H9 (cell line): ENCODE measurements around the gene ZNF208. TPM values are rescaled to one million over a fixed set of nuclear protein-coding genes. Genes with fewer than 3 reads are reported as not detected.

ENCODE experiments used
- DNase-seq: peaks from one replicate; pipeline ENCODE4 v3.0.0-alpha.2; 2017
- H2AFZ ChIP-seq: one replicate; pipeline ENCODE4 v1.6.1; 2013; ENCODE audit warnings: mild to moderate bottlenecking, low read length, control low read depth, moderate library complexity
- H2AK5ac ChIP-seq: 2 replicates; pipeline ENCODE4 v1.6.1; 2013; ENCODE audit warnings: low read length, control low read depth, mixed read lengths; ENCODE audit not compliant: insufficient read length
- H2BK120ac ChIP-seq: one replicate; pipeline ENCODE4 v1.6.1; 2013; ENCODE audit warnings: low read depth, mild to moderate bottlenecking, low read length, control low read depth, inconsistent platforms; ENCODE audit not compliant: poor library complexity, severe bottlenecking
- H2BK12ac ChIP-seq: 2 replicates; pipeline ENCODE4 v1.6.1; 2013; ENCODE audit warnings: low read length, control low read depth, mixed read lengths, low read depth; ENCODE audit not compliant: insufficient read length
- H2BK15ac ChIP-seq: 2 replicates; pipeline ENCODE4 v1.6.1; 2013; ENCODE audit warnings: low read depth, low read length, control low read depth
- H2BK20ac ChIP-seq: one replicate; pipeline ENCODE4 v1.6.1; 2013; ENCODE audit warnings: low read depth, mild to moderate bottlenecking, low read length, control low read depth, inconsistent platforms; ENCODE audit not compliant: poor library complexity, severe bottlenecking
- H2BK5ac ChIP-seq: 2 replicates; pipeline ENCODE4 v1.6.1; 2013; ENCODE audit warnings: low read length, control low read depth, mixed read lengths; ENCODE audit not compliant: insufficient read length
- H3K14ac ChIP-seq: 2 replicates; pipeline ENCODE4 v1.6.1; 2013; ENCODE audit warnings: low read length, control low read depth; ENCODE audit not compliant: insufficient read depth
- H3K18ac ChIP-seq: 2 replicates; pipeline ENCODE4 v1.6.1; 2013; ENCODE audit warnings: low read depth, mild to moderate bottlenecking, mixed read lengths, low read length, control low read depth; ENCODE audit not compliant: insufficient read length
- H3K23ac ChIP-seq: 2 replicates; pipeline ENCODE4 v1.6.1; 2013; ENCODE audit warnings: low read length, control low read depth, mixed read lengths, low read depth; ENCODE audit not compliant: insufficient read length
- H3K23me2 ChIP-seq: 2 replicates; pipeline ENCODE4 v1.6.1; 2013; ENCODE audit warnings: low read depth, mild to moderate bottlenecking, mixed read lengths, low read length, control low read depth; ENCODE audit not compliant: insufficient read length, poor library complexity, severe bottlenecking
- H3K27ac ChIP-seq: 2 replicates; pipeline ENCODE4 v1.5.1; 2013; ENCODE audit warnings: low read length, control low read depth, mixed read lengths, low read depth; ENCODE audit not compliant: insufficient read length
- H3K27me3 ChIP-seq: 2 replicates; pipeline ENCODE4 v1.6.1; 2013; ENCODE audit warnings: low read length, control low read depth, inconsistent platforms; ENCODE audit not compliant: insufficient read depth
- H3K4ac ChIP-seq: 2 replicates; pipeline ENCODE4 v1.6.1; 2013; ENCODE audit warnings: low read depth, mild to moderate bottlenecking, control low read depth, inconsistent platforms, low read length, moderate library complexity
- H3K4me1 ChIP-seq: 2 replicates; pipeline ENCODE4 v1.6.1; 2013; ENCODE audit warnings: low read length, control low read depth, inconsistent platforms; ENCODE audit not compliant: insufficient read depth
- H3K4me2 ChIP-seq: 2 replicates; pipeline ENCODE4 v1.6.1; 2013; ENCODE audit warnings: low read length, control low read depth, mixed read lengths; ENCODE audit not compliant: insufficient read length, insufficient read depth
- H3K56ac ChIP-seq: 2 replicates; pipeline ENCODE4 v1.6.1; 2013; ENCODE audit warnings: low read depth, mild to moderate bottlenecking, mixed read lengths, low read length, control low read depth; ENCODE audit not compliant: insufficient read length
- H3K79me1 ChIP-seq: 2 replicates; pipeline ENCODE4 v1.6.1; 2013; ENCODE audit warnings: low read depth, mild to moderate bottlenecking, moderate library complexity, low read length, control low read depth, inconsistent platforms; ENCODE audit not compliant: insufficient read depth, poor library complexity, severe bottlenecking
- H3K79me2 ChIP-seq: 2 replicates; pipeline ENCODE4 v1.6.1; 2013; ENCODE audit warnings: low read length, control low read depth, inconsistent platforms; ENCODE audit not compliant: insufficient read depth
- H3K9ac ChIP-seq: 2 replicates; pipeline ENCODE4 v1.6.1; 2013; ENCODE audit warnings: low read length, control low read depth, mixed read lengths; ENCODE audit not compliant: insufficient read length; ENCODE audit errors: extremely low read depth
- H3K9me3 ChIP-seq: one replicate; pipeline ENCODE4 v1.6.1; 2013; ENCODE audit warnings: low read depth, low read length, inconsistent platforms; ENCODE audit not compliant: control insufficient read depth
- H3T11ph ChIP-seq: one replicate; pipeline ENCODE4 v1.6.1; 2013; ENCODE audit warnings: mild to moderate bottlenecking, low read length, control low read depth, inconsistent platforms
- H4K20me1 ChIP-seq: one replicate; pipeline ENCODE4 v1.6.1; 2013; ENCODE audit not compliant: control insufficient read depth, insufficient read length, insufficient read depth
- H4K5ac ChIP-seq: 2 replicates; pipeline ENCODE4 v1.6.1; 2013; ENCODE audit warnings: low read depth, mild to moderate bottlenecking, mixed read lengths, low read length, control low read depth; ENCODE audit not compliant: insufficient read length
- H4K8ac ChIP-seq: replicated peaks from 2 replicates; pipeline ENCODE4 v1.6.1; 2013; ENCODE audit warnings: low read length, control low read depth, mixed read lengths, low read depth; ENCODE audit not compliant: insufficient read length
- H4K91ac ChIP-seq: 2 replicates; pipeline ENCODE4 v1.6.1; 2013; ENCODE audit warnings: low read depth, mild to moderate bottlenecking, moderate library complexity, mixed read lengths, low read length, control low read depth; ENCODE audit not compliant: insufficient read length
- H3K27ac Mint-ChIP-seq, 3 experiments: 2 replicates in 2 of 3; 3 replicates in 1 of 3; pipeline ENCODE4 v1.8.0; 2020 to 2021; ENCODE audit warnings: mixed read lengths in 3 of 3, mild to moderate bottlenecking in 1 of 3, moderate library complexity in 1 of 3
- H3K27me3 Mint-ChIP-seq: 2 replicates; pipeline ENCODE4 v1.8.0; 2021; ENCODE audit warnings: low read depth, mild to moderate bottlenecking, moderate library complexity, mixed read lengths
- H3K36me3 Mint-ChIP-seq, 3 experiments: 2 replicates in 2 of 3; 3 replicates in 1 of 3; pipeline ENCODE4 v1.8.0; 2020 to 2021; ENCODE audit warnings: low read depth in 3 of 3, mixed read lengths in 3 of 3; ENCODE audit not compliant: insufficient read depth in 1 of 3
- H3K4me1 Mint-ChIP-seq, 2 experiments: 2 replicates each; pipeline ENCODE4 v1.8.0; 2020; ENCODE audit warnings: mixed read lengths in 2 of 2
- H3K4me3 Mint-ChIP-seq, 2 experiments: 2 replicates in 1 of 2; 3 replicates in 1 of 2; pipeline ENCODE4 v1.8.0; 2020 to 2021; ENCODE audit warnings: mild to moderate bottlenecking in 2 of 2, mixed read lengths in 2 of 2, moderate library complexity in 1 of 2
- H3K9me3 Mint-ChIP-seq, 2 experiments: 2 replicates in 1 of 2; 3 replicates in 1 of 2; pipeline ENCODE4 v1.8.0; 2020; ENCODE audit warnings: mild to moderate bottlenecking in 2 of 2, mixed read lengths in 2 of 2, moderate library complexity in 1 of 2
- CTCF ChIP-seq: fragments of 200-600 bp; sonication (generic); conservative IDR thresholded peaks from 3 replicates; pipeline ENCODE4 v1.8.0; 2021; ENCODE audit warnings: antibody characterized with exemption, mild to moderate bottlenecking
- WGBS: extraction: QIAGEN DNeasy Blood & Tissue Kit; methylation state at CpG from one replicate; pipeline ENCODE4 v1.1.7; 2013; ENCODE audit warnings: missing lambda C conversion rate, low lambda C conversion rate, mixed read lengths; ENCODE audit not compliant: insufficient read length; ENCODE audit errors: extremely low coverage; 5-methylcytosine and 5-hydroxymethylcytosine counted together
- total RNA-seq: library from RNA; stranded (reverse); gene quantifications from 2 replicates; pipeline ENCODE4 v1.2.1, GENCODE V29; 2021

The ZNF208 gene
- total RNA-seq, 1 experiment from 2014 or later, result not detected

GRCh38 chr19:21912654-21913053 is 98.1 kb downstream of the ZNF208 start:
- Histone ChIP-seq H3K79me1 (no peaks in the 10 kb centered on the region), H3K14ac (no peak overlapping the region), H2BK120ac (no peak overlapping the region), H4K5ac (no peak overlapping the region), H3K4me2 (no peak overlapping the region), H2BK5ac (no peak overlapping the region), H2BK20ac (no peak overlapping the region), H3K18ac (no peak overlapping the region), H4K8ac (no peak overlapping the region), H4K91ac (no peak overlapping the region), H2BK15ac (no peak overlapping the region), H3K9ac (no peak overlapping the region), H3K23ac (no peak overlapping the region), H2AK5ac (no peak overlapping the region), H3K4ac (no peak overlapping the region), H2AFZ (no peak overlapping the region), H3K56ac (no peak overlapping the region), H3K27ac (no peak overlapping the region), H4K20me1 (no peaks in the 10 kb centered on the region), H3K27me3 (no peaks in the 10 kb centered on the region), H3K4me1 (no peaks in the 10 kb centered on the region), H3K79me2 (no peaks in the 10 kb centered on the region), H3T11ph (no peak overlapping the region), H3K23me2 (no peaks in the 10 kb centered on the region), H2BK12ac (no peak overlapping the region), H3K9me3 (peaks cover 90% of the 10 kb centered on the region)
- Mint-ChIP-seq H3K27me3 (no peaks in the 10 kb centered on the region), H3K27ac (no peak overlapping the region), H3K4me1 (no peaks in the 10 kb centered on the region), H3K4me3 (no peak overlapping the region; a peak in 1 of 5 replicates), H3K36me3 (peaks cover 0 to 38% (median 17%) of the 10 kb centered on the region in 3 experiments; a peak in 5 of 7 replicates), H3K9me3 (peaks cover 88 to 89% of the 10 kb centered on the region in 2 experiments)
- no peak for TF ChIP-seq CTCF
- no CpG with 5 or more reads among the region's 2 CpGs for WGBS
- DNase-seq, result no peak
